Loucy (cell line): Measurements from ENCODE around the gene HOGA1.

Source experiments
- H2AFZ ChIP-seq: fragments of 200-600 bp; sonication (generic); 2 replicates; pipeline ENCODE4 v1.6.0; 2016; ENCODE audit warnings: antibody characterized with exemption, mild to moderate bottlenecking, low read length, moderate library complexity
- H3F3A ChIP-seq: fragments of 200-600 bp; 2 replicates; pipeline ENCODE4 v1.6.0; 2016; ENCODE audit warnings: antibody characterized with exemption, low read depth, mild to moderate bottlenecking
- H3K27me3 ChIP-seq: fragments of 200-600 bp; sonication (generic); 2 replicates; pipeline ENCODE4 v1.6.1; 2014; ENCODE audit warnings: low read length, mild to moderate bottlenecking; ENCODE audit not compliant: insufficient read depth, poor library complexity, severe bottlenecking
- H3K36me3 ChIP-seq: fragments of 200-600 bp; sonication (generic); 2 replicates; pipeline ENCODE4 v1.6.1; 2016; ENCODE audit warnings: low read length; ENCODE audit not compliant: insufficient read depth
- H3K4me1 ChIP-seq: fragments of 200-600 bp; sonication (generic); 2 replicates; pipeline ENCODE4 v1.5.1; 2014; ENCODE audit warnings: low read length, mild to moderate bottlenecking; ENCODE audit not compliant: insufficient read depth, poor library complexity, severe bottlenecking
- H3K4me2 ChIP-seq: fragments of 200-600 bp; sonication (generic); 2 replicates; pipeline ENCODE4 v1.6.0; 2014; ENCODE audit warnings: antibody characterized with exemption, low read length, low read depth, mild to moderate bottlenecking; ENCODE audit not compliant: poor library complexity, severe bottlenecking
- H3K4me3 ChIP-seq: fragments of 200-600 bp; sonication (generic); 2 replicates; pipeline ENCODE4 v1.5.1; 2014; ENCODE audit warnings: low read length, mild to moderate bottlenecking, mixed read lengths; ENCODE audit not compliant: poor library complexity, severe bottlenecking
- H3K79me2 ChIP-seq: fragments of 200-600 bp; sonication (generic); 2 replicates; pipeline ENCODE4 v1.6.1; 2014; ENCODE audit warnings: low read length; ENCODE audit not compliant: insufficient read depth
- H3K9ac ChIP-seq: fragments of 200-600 bp; sonication (generic); 2 replicates; pipeline ENCODE4 v1.6.0; 2014; ENCODE audit warnings: mild to moderate bottlenecking, low read depth, low read length, moderate library complexity; ENCODE audit not compliant: poor library complexity, severe bottlenecking
- H3K9me2 ChIP-seq: fragments of 200-600 bp; sonication (generic); replicated peaks from 2 replicates; pipeline ENCODE4 v1.6.1; 2016; ENCODE audit warnings: low read depth, low read length, mixed read lengths
- H3K9me3 ChIP-seq: fragments of 200-600 bp; sonication (generic); 2 replicates; pipeline ENCODE4 v1.6.1; 2014; ENCODE audit warnings: mild to moderate bottlenecking, antibody characterized with exemption, low read length, low read depth; ENCODE audit not compliant: insufficient read depth
- H4K20me1 ChIP-seq: fragments of 200-600 bp; sonication (generic); 2 replicates; pipeline ENCODE4 v1.6.0; 2014; ENCODE audit warnings: antibody characterized with exemption, low read length, mild to moderate bottlenecking; ENCODE audit not compliant: insufficient read depth, poor library complexity, severe bottlenecking
- CTCF ChIP-seq: fragments of 200-600 bp; sonication (generic); conservative IDR thresholded peaks from 2 replicates; pipeline ENCODE4 v1.5.1; 2014; ENCODE audit warnings: mild to moderate bottlenecking, antibody characterized with exemption, low read length
- EZH2phosphoT487 ChIP-seq: fragments of 200-600 bp; IDR thresholded peaks from 2 replicates; pipeline ENCODE4 v1.6.1; 2018; ENCODE audit warnings: antibody characterized with exemption, mild to moderate bottlenecking, moderate library complexity, borderline replicate concordance

HOGA1 gene

GRCh38 chr10:97629289-97629688, 45.1 kb downstream of the HOGA1 start:
- H3K4me2 ChIP-seq = no peak overlapping the region
- H4K20me1 ChIP-seq = no peaks in the 10 kb centered on the region
- H3K27me3 ChIP-seq = no peaks in the 10 kb centered on the region
- H3K9ac ChIP-seq = no peak overlapping the region
- no peaks in the 10 kb centered on the region for H3F3A ChIP-seq
- H2AFZ ChIP-seq = no peak overlapping the region
- no peaks in the 10 kb centered on the region for H3K79me2 ChIP-seq
- H3K4me3 ChIP-seq = no peak overlapping the region
- TF ChIP-seq CTCF (no peak), EZH2phosphoT487 (no peak)
- no peaks in the 10 kb centered on the region for H3K36me3 ChIP-seq
- no peaks in the 10 kb centered on the region for H3K4me1 ChIP-seq
- H3K9me3 ChIP-seq = no peaks in the 10 kb centered on the region
- no peaks in the 10 kb centered on the region for H3K9me2 ChIP-seq

GRCh38 chr10:97631098-97631497, 46.9 kb downstream of the HOGA1 start:
- Histone ChIP-seq H4K20me1 (no peaks in the 10 kb centered on the region), H3K4me3 (no peak overlapping the region), H3K9ac (no peak overlapping the region), H3K9me3 (no peaks in the 10 kb centered on the region), H3K4me1 (no peaks in the 10 kb centered on the region), H3K27me3 (no peaks in the 10 kb centered on the region), H2AFZ (no peak overlapping the region), H3F3A (no peaks in the 10 kb centered on the region), H3K36me3 (no peaks in the 10 kb centered on the region), H3K4me2 (no peak overlapping the region), H3K9me2 (no peaks in the 10 kb centered on the region), H3K79me2 (no peaks in the 10 kb centered on the region)
- TF ChIP-seq CTCF (no peak), EZH2phosphoT487 (no peak)

- Histone ChIP-seq H2AFZ (no peak within 1 kb of the TSS), H3K4me2 (no peak within 1 kb of the TSS), H3K79me2 (no peaks in the 10 kb centered on the region), H3K4me1 (no peaks in the 10 kb centered on the region), H3K9me3 (no peaks in the 10 kb centered on the region), H3K36me3 (no peaks in the 10 kb centered on the region), H3K9ac (no peak within 1 kb of the TSS), H3K9me2 (no peaks in the 10 kb centered on the region), H3K4me3 (no peak within 1 kb of the TSS), H3F3A (no peaks in the 10 kb centered on the region), H4K20me1 (no peaks in the 10 kb centered on the region), H3K27me3 (no peaks in the 10 kb centered on the region)
- no peak for TF ChIP-seq CTCF
- TF ChIP-seq EZH2phosphoT487 = no peak
Measured at GRCh38 chr10:97632949-97633884, 49.0 kb downstream of the HOGA1 start, which contains the start of gene MORN4. MORN4 (minus strand) TSS chr10:97633500; CDS start chr10:97619653, 13,847 bp downstream.
